NOMO-1 (cell line): ENCODE results near the gene BMPR1A.

ENCODE experiments used
- DNase-seq, 2 experiments: peaks; one replicate each; lab custom pipeline; 2025; ENCODE audit not compliant: unreplicated experiment in 2 of 2; lab: John Stamatoyannopoulos, UW

Gene BMPR1A

DNA sequence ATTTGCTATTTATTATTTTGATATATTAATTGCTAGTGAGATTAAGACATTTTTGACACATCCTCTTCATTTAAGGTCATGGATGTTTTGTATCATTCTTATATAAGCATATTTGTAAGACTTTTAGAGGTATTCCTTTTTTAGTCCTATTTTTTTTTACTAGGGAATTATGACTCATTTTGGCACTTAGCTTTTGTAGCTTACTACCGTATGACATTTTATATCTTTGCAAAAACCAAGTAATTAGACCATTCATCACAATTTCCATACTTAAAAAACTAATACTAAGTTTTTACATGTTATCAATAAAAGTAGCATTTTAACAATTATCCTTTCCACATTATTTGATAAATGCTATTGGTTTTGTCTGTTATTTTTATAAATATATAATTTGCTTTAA is 41.6 kb downstream of the BMPR1A start:
- no peak for DNase-seq

DNA sequence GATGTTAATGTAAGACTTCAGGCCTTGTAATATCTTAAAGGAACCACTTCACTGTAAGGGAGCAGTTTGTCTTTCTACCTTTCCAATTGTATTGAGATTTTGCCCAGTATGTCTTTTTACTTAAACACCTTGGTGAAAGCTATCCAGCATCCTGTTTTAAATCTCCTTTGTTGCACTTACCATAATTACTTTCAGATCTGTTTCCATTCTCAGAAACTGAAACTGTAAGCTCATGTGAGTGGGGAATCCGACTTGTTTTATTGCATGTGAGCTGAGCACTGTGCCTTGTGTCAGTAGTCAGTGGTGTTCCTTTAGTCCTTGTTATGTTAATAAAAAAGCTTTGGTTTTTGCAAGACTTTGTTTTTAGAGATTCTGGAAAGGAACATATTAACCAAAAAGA is 42.2 kb downstream of the BMPR1A start:
- peak; percentile 7 to 68 for DNase-seq

DNA sequence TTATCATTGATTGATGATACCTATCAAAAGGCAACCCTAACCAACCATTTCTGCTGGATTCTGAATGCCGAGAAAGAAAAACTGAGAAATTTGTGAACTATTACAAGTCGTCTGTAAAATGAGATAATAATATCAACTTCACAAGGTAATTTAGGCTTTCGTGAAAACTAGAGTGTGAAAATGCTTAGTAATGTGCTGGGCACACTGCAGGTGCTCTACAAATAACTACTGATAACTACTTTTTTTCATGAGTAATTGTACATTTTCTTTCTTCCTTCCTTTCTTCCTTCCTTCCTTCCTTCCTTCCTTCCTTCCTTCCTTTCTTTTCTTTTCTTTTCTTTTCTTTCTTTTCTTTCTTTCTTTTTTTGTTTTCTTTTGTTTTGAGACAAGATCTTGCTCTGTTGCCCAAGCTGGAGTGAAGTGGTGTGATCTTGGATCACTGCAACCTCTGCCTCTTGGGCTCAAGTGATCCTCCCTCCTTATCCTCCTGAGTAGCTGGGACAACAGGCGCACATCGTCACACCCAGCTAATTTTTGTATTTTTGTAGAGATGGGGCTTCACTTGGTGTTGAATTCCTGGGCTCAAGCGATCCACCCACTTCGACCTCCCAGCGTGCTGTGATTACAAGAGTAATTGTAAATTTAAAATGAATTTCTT is 42.9 kb downstream of the BMPR1A start:
- DNase-seq: no peak

DNA sequence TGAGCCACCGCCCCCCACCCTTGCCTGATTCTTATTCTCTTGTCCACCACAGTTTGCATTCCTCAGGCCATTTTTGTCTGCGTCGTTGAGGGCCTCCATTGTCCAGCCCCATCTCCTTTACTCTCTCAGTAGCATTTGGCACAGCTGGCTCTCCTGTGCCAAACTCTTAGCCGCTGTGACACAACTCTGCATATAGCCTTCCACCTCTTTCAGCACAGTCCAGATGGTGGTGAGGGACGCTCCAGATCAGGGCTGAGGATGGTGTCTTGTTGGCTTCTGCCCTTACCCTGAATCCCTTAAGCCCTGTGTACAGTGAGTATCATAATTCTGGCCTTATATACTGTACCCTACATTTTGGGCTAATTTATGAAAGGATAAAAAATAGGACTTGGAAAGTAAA is 45.6 kb downstream of the BMPR1A start:
- DNase-seq: no peak

DNA sequence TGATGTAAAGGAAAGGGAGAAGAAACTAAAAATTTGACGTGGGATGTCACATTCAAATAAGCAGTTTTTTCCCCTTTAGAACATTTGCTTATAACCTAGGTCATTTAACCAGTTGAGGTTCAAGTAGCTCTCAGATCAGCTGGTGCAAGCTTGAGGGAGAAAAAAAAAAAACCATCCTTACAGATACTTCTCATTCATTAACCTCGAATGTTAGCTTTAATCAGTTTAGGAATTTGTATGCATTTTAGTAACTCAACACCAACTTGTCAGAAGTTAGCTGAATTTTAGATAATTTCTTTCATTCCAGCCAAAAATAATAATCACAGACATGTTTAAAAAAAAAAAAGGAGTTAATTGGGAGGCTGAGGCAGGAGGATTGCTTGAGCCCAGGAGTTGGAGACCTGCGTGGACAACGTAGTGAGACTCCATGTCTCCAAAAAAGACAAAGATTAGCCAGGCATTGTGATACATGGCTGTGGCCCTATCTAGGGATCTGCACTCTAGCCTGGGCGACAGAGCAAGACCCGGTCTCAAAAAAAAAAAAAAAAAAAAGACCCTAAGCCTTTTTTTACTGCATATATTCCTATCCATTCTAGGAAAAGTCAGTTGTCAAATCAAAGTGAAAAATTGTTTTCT is 46.2 kb downstream of the BMPR1A start:
- DNase-seq: no peak

DNA sequence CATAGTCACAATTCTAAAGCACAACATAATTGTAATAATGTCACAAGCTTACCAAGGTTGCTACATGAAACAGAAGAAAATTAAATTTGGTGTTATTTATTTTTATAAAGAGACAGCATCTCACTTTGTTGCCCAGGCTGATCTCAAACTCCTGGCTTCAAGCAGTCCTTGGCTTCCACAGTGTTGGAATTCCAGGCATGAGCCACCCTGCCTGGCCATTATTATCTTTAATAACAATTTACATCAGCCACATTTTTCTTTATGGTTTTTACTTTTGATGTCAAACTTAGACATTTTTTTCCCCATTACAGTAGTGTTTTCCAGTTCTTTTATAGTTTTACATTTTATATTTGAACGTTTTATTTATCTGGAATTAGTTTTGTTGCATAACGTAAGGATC is 46.7 kb downstream of the BMPR1A start:
- no peak for DNase-seq

DNA sequence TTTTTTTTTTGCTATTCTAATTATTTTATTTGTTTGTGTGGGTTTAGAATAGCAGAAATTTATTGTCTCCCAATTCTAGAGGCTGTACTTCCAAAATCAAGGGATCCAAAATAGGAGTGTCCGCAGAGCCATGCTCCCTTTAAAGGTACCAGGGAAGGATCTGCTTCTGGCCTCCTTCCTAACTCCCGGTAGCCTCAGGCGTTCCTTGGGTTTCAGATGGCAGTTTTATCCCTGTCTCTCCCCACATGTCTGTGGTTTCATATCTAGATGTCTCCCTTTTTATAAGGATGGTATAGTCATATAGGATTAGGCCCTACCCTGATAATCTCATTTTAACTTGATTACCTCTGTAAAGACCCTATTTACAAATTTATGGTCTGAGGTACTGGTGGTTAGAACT is 48.4 kb downstream of the BMPR1A start:
- DNase-seq: no peak

DNA sequence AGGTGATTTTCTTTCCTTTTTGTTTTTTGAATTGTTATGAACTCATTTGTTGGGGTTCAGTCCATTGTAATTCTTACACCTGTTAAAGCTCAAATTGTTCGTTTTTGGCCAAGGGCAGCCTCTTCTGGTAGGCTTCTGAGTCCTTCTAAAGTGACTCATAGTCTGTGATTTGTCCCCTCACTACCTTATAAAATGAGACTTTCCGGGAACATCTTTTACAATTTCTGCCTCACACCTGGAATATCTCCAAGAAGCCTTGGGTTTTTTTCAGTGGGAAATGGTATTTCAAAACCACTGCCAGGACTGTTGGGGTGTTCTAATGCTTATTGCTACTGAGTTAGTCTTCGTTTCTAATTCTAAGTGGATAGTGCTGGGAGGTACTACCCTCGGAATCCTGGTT is 56.7 kb downstream of the BMPR1A start:
- no peak for DNase-seq

DNA sequence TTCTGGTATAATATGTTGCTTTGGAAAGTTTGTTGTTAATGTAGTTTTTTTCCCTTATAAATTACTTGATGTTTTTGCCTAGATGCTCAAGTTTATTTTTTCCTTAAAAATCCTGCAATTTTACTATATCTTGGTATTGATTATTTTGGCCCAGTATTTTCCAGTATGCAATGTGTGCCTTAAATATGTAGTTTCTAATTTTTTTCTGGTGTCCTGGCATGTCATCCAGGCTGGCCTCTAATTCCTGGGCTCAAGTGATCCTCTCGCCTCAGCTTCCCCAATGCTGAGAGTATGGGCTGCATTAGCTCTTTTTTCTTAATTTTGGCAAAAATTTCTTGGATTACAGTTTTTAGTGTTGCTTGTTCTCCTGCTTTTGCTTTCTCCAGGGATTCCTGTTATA is 57.6 kb downstream of the BMPR1A start:
- DNase-seq: no peak

DNA sequence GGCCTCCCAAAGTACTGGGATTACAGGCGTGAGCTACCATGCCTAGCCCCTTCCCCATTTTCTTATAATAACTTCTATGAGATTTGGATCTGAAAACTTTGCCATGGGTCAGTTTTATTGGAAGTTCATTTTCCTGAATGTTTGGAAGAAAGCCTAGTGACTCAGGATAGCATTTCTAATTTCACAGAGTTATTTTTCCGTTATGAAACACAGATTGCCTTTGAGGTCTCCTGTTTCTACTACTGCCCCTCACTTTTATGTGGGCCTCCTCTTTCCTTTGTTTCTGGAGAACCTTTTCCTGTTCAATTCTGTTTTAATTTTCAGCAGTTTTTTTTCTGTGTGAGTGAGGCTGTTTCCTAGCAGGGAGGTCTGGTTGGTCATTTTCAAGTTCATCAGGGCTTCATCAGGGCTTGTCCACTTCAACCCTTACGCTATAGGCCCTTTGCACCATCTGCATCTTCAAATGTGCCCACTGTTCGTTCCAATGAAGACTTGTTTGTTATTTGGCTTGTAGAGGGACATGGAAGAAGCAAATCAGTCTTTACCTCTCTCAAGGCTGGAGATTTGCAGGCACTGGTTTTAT is 58.7 kb downstream of the BMPR1A start:
- DNase-seq: no peak

DNA sequence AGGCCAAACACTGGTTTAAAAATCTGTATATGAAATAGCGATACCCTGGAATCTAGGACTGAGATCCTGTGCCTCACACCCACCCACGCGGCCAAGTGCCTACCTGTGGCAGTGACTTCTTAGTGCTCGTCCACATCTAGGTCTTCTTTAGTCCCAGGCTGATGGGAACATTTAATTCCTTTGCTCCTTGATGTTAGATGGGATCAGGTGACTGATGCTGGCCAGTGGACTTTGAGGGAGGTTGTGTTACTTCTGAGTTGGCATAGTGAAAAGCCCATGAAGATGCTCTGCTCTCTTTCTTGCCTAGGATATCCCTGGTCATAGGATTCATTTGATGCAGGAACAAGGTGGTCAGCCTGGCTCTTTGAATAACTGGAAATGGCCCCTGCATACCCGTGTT is 59.2 kb downstream of the BMPR1A start:
- DNase-seq: no peak

DNA sequence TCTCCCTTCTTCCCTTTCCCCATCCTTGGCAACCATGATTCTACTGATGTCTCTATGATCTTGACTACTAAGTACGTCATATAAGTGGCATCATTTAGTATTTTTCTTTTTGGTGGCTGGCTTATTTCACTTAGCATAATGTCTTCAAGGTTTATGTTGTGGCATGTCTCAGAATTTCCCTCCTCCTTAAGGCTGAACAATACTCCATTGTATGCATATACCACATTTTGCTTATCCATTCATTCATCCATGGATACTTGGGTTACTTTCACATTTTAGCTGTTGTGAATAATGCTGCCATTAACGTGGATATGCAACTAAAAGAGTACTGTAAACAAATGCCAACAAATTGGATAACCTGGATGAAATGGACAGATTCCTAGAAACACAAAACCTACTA is 60.8 kb downstream of the BMPR1A start:
- DNase-seq: no peak

DNA sequence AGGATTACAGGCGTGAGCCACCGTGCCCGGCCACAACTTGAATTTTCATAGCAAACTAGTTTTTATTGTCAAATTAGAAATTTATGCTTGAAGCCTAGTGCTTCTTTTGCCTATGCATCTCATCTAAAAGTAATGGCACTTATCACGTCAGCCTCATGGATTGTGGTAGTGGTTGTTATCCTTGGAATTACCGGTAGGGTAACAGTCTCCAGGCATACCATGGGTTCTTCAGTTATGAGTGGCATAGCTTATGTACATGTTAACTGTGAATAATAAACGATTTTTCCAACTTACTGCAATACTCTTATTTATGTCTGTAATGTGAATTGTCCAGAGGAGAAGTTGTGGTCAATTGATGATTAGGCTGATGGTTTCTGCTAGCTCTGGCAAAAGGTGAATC is 63.1 kb downstream of the BMPR1A start:
- no peak for DNase-seq

DNA sequence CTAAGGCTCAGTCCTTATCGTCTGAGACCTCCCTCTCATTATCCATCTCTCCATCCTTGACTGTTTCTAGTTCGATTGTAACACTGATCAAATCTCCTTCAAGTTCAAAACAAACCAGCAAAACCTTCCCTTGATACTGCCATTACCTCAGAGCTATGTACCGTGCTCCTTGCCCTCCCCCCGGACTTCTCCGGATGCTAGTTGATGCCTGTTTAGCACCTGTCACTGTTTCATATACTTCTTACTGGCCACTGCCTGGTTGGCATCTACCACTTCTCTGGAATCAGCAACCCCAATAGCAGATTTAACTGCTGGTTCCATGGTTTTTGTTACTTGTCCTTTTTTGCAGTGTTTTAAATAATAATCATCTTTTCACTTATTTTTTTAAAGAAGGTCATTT is 64.1 kb downstream of the BMPR1A start:
- DNase-seq: no peak

DNA sequence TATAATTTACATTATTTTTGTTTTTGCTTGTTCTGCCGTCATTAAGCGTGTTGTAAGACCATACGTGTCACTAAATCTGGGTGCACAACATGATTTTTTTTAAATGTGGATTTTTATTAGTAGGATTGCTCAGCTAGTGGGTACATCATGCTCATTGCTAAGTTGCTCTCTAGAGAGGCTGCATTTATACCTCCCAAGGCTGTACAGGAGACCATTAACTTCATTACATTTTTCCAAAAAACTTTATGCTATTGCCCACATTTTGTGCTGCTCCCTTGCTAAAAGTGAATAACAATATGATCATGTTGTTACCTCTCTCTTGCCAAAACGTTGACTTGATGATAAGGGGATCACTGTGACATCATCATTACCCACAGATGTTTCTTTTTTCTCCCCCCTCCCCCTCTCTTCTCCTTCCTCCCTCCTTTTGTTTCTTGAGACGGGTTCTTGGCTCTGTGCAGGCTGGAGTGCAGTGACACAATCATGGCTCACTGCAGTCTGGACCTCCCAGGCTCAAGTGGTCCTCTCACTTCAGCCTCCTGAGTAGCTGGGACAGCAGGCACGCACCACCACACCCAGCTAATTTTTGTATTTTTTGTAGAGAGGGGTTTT is 65.1 kb downstream of the BMPR1A start:
- DNase-seq: no peak

DNA sequence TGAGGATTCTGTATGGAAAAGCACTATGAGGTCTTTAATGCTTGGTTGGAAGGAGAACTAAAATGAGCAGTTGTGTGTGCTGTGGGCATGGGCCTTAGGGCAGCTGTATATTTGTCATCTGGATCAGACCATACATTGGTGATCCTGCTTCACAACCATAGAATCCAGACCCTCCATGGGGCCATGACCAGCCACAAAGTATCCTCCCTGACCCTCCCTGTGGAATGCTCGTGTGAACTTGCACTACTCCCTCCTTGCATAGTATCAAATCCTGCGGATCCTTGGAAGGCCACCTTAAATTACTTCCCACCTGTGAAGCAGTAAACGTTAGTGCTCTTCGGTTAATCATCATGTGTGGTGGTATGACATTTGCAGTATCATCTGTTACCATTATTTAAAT is 67.1 kb downstream of the BMPR1A start:
- no peak for DNase-seq

DNA sequence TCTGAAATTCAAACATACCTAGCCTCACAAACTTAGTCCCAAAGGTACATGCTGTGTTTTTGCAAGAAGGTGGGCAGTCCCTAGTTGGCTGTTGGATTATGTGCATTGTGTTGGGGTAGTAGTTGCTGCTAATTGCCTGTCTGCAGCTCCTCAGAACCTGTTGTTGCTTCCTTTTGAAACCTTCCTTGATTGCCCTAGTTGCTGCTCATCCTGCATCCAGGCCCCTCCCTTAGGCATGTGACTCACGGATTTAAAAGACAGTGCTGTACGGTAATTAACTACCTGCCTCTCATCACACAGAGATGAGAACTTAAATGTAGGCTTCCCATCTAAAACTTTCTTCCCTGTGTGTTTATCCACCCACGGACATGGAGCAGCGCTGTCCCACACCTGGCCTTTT is 67.7 kb downstream of the BMPR1A start:
- no peak for DNase-seq

DNA sequence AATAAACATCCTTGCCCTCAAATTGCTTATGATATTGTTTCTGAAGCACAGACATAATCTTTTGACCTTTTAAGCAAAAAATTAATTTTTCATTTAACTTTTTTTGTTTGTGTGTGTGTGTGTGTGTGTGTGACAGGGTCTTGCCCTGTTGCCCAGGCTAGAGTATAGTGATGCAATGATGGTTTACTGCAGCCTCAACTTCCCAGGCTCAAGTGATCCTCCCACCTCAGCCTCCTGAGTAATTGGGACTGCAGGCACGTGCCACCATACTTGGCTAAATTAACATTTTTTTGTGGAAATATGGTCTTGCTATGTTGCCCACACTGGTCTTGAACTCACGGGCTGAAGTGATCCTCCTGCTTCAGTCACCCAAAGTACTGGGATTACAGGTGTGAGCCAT is 68.9 kb downstream of the BMPR1A start:
- no peak for DNase-seq

DNA sequence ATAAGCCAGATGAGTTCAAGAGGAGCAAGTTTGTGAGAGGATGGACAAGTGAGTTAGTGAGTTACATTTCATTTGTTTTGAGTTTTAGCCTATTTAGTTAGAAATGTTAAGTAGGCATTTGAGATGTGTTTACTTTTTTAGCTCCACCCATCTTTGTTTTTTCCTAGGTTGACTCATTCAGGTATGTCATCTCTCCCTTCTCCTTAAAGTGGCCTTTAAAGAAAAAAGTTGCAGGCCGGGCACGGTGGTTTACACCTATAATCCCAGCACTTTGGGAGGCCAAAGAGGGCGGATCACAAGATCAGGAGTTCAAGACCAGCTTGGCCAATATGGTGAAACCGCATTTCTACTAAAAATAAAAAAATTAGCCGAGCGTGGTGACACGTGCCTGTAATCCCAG is 71.2 kb downstream of the BMPR1A start:
- DNase-seq: no peak

DNA sequence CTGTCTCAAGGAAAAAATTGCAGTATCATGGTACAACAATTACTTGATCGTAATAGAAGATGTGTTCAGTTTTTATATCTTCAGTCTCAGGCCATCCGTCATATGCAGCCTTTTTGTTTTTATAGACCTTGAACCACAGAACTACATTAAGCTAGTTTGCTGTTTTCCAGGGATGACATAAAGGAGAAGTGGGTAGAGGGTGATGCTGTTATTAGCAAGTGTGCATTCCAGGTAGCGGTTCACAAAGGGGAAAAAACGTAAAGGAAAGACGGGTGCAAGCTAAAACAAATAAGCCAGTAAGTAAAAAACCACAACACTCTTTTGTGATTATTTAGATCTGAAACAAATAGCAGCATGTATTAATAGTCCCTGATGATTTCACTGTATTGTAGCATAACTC is 71.7 kb downstream of the BMPR1A start:
- no peak for DNase-seq

DNA sequence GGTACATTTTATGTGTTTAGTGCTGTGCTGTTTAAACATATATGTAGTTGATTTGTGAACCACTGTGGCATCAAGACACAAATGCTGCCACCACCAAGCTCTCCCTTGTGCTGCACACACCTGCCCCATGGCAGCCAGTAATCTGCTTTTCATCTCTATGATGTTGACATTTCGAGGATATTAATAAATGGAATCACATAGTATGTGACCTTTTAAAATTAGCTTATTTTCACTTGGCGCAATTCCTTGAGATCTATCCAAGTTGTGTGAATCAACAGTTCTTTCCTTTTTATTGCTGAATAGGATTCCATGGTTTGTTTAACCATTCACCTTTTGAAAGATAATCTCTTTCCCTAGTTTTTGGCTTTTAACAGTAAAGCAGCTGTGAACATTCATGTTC is 73.1 kb downstream of the BMPR1A start:
- no peak for DNase-seq

DNA sequence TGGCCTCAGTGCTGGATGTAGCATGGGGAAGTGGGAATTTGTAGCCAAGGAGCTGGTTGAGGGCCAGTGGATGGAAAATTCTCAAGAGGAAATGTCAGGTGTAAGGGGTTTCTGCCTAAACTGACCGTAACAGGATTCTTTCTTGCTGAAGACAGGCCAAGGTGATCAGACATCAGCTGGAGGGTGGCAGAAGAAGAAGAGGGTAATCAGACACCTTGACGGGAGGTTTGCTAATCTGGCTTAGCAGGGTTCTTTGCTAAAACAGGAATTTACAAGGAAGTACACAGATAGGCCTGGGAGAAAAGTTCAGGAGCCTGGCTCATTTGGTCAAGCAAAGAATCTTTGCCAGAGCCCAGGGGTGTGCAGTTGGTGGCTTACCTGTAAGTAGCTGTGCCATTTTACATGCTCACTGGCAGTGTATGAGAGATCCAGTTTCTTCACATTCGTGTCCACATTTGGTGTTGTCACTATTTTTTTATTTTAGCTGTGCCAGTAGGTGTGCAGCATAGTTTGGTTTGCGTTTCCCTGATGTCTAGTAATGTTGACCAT is 73.7 kb downstream of the BMPR1A start:
- DNase-seq: no peak
